GM04503 (cell line): ENCODE measurements around the gene CD101.

Source experiments
- DNase-seq: peaks from one replicate; pipeline ENCODE4 v3.0.0-alpha.2; 2012; ENCODE audit warnings: low read depth

CD101 gene

DNA sequence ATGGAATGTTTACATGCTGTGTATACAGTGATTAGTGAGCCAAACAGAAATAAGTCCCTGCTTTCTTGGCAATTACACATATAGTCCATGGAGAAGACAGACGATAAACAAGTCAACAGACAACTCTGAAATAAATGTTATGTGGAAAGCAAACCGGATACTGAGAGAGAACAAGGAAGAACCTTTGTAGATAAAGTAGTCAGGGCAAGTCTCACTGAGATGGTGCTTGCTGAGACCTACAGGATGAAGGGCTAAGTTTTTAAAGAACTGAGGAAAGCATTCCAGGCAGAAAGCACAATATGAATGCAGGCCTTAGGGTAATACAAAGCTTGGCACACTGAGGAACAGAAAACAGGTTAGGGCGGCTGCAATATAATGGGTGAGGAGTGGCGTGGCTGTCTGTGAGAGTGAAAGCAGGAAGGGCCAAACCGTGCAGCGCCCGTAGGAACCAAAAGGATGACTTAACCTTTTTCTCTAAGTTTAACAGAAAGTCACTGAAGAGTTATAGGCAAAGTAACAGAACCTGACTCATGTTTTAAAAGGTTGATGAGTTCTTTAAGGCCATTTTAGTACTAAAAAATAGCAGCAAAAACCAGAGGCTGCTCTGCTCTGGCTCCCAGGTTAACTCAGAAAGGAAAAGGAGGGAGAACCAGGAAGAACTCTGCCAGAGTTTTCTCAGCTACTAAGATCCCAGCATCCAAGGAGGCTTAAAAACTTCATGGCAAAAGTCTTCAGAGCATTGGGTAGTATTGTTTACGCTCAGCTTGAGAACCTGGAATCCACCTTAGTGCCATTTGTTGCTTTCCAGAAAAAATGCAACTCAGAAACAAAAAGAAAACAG, 49.9 kb downstream of the CD101 start:
- no peak for DNase-seq

DNA sequence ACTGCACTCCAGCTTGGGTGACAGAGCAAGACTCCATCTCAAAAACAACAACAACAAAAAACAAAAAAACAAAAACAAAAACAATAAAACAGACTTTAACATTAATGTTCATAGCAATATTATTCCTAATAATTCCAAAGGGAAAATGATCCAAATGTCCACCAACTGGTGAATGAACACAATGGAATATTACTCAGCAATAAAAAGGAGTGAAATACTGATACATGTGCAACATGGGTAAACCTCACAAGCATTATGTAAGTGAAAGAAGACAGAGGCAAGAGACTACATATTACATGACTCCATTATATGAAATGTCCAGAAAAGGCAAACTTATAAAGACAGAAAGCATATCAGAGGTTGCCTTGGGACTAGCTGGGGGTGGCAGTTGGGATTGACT, 52.5 kb downstream of the CD101 start:
- no peak for DNase-seq

- DNase-seq = no peak
Measured at GRCh38 chr1:117058810-117059209, 57.2 kb downstream of the CD101 start.

DNA sequence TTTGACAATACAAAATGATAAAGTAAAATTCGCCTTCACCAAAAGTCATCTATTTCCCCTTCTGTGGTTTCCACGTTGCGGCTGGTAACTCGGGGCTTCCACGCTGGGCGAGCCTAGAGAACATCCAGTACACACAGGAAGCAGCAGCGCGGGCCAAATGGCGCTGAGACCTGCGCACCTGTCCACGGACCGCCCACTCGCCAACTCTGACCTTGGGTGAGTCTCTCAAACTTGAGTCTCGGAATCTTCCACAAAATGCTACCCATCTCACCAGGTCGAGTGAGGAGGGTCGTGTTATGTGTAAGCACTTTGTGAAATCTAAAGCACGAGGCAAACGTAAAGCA, 57.7 kb downstream of the CD101 start:
- no peak for DNase-seq

DNA sequence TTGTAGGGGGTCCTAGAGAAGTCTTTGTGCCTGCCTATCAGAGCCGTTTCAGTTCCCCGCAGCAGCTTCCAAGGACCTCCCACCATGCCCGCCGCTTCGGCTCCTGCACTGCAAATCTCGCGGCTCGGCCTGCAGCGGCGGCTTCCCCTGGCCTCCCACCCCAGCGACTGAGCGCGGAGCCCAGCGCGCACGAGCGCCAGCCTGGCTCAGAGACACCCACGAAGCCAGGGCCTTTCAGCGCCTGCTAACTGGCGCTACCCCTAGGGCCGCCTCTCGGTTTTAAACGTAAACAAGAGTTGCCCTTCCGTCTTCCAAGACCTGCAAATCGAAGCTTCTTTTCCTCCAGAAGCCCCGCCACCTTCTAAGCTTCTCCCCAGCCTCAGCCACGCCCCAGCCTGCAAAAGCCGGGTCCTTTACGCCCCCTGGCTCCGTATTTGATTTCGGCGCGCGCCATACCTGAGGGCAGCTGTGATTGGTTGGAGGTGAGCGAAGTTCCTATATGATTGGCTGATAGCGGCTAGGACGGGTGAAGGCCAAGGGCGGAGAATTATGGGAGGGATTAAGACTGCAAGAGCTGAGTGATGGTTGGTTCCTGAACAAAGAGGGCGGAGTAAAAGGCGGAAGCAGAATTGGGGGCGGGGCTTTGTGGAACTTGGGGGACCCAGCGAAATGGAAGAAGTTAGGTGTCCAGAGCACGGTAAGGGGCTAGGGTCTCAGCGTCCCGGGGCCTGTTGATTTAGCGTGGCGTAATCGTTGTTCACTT, 58.3 kb downstream of the CD101 start, which contains the start of gene TTF2:
Gene TTF2, plus strand, starts transcription at position 649 of the 763 bp plus-strand sequence. Its CDS starts 21 bp downstream, at position 670.
- DNase-seq = peak; percentile 90

- DNase-seq = no peak
Measured at GRCh38 chr1:117060441-117061317, 59.1 kb downstream of the CD101 start.

DNA sequence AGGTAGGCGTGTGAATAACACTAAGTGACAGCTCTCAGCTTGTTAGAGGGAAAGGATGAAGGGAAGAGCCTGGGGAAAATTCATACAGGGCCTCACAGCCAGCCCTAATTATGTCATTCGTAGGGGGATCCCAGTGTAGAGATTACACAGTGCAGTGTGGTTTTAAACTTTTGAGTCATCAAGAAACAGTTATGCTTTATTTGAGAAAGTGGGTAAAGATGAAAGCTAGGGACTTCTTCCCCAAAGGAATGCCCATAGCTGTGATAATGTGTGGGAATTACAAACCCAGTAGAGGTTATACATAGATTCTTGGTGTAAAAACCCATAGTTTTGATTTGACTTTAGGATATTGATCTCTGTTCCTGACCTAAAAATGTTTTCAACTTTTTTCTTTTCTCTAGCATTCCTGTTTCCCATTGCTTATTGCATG, 60.4 kb downstream of the CD101 start:
- peak; percentile 29 for DNase-seq

DNA sequence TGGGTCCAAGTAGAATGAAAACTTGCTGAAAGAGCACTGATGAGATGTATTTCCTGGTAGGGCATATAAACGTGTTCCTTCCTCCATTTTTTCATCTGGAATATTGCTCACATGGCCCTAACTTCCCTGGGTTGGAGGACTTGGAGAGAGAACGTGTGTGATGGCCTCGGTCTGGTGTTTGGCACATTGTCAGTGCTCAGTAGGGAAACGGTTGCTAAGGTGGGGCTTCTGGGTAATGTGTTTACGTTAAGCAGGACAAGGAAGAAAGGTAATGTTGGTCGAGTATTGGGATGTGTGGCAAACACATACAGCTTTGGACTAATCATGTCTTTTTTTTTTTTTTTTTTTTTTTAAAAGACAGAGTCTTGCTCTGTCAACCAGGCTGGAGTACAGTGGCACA, 64.8 kb downstream of the CD101 start:
- DNase-seq = no peak

DNA sequence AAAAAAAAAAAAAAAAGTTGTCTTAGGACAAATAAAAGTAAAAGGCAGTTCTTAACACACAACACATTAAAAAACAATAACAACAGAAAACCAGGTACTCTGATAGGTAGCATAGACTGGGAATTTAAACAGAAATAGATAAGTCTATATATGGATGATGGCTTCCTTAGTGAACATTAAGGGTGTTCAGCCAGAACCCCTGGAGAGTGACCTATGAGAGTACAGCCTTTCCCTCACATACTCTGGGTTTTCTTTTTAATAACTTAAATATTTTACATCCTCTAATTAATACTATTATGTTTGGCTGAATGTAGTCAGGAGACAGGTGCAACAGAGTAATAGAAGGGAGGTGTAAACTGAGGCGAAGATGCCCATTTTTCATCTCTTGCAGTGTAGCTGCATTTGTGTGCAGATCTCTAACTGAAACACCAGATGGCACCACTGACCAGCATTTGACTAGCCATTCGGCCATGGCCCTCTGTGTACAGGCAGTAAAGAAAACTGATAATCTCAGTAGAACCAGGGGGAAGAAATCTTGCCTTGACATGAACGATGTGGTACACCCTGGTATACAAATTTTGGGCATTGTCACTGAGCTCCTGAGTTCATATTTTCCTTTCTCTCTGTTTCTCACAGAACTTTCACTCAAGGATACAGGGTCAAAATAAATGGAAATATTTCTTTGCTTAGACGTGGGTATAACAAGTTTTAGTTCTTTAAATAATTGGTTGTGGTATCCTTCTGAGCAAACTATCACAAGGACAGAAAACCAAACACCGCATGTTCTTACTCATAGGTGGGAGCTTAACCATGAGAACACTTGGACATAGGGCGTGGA, 66.2 kb downstream of the CD101 start:
- DNase-seq = no peak

DNA sequence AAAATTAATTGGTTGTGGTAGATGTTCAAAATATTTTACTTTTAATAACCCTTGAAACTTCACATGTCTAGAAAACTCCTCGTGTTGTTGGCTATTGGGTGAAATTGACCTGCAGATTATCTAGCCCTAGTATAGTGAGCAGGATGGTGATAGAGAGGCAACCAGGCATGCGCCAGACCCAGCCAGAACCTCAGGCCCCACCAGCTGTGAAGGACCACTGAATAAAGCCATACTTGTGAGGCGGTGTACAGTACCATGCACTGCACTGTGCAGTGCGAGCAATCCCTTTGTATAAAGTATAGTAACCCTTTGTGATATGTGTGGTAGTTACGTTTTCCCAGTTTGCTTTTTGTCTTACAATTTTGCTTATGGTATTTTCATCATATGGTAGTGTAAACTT, 67.0 kb downstream of the CD101 start:
- DNase-seq = no peak

DNA sequence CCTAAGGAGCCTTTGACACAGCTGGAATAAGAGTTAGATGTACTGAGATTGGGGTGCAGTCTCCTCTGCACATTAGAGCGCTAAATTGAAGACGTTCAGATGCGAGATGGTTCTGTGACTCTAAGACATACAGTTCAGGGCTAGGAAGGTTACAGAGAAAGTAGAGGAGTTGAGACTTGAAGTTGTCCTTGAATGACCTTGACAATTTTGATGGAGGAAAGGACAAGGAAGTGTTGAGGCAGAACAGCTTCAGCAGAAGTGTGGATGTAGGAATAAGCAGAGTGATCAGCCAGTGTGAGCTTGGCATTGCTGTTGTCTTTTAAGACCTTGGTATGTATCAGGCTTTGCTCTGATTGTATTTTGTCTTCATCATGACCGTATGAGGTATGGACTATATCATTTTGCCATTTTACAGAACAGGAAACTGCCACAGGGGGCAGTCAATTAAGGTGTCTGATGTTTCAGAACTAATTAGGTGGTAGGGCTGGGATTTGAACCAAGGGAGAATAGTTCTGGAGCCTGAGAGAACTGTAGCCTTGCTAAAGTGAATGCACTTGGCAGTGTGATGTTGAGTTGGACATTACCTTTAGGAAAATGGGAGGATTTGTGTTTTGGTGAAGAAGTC, 67.8 kb downstream of the CD101 start:
- no peak for DNase-seq

DNA sequence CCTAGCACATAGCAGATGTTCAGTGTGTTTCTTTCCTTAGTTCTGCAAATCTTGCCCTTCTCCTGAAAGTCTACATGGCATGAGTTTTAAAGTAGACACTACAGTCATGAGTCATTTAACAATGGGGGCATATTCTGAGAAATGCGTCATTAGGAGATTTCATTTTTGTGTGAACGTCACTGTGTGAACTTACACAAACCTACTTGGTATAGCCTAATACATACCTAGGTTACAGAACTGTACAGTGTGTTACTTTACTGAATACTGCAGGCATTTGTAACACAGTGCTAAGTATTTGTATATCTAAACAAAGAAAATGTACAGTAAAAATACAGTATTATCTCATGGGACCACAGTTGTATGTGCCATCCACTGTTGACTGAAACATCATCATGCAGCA, 68.6 kb downstream of the CD101 start:
- DNase-seq = no peak

- DNase-seq = no peak
Measured at GRCh38 chr1:117076648-117077047, 75.1 kb downstream of the CD101 start.

- no peak for DNase-seq
Measured at GRCh38 chr1:117077267-117077666, 75.7 kb downstream of the CD101 start.

DNA sequence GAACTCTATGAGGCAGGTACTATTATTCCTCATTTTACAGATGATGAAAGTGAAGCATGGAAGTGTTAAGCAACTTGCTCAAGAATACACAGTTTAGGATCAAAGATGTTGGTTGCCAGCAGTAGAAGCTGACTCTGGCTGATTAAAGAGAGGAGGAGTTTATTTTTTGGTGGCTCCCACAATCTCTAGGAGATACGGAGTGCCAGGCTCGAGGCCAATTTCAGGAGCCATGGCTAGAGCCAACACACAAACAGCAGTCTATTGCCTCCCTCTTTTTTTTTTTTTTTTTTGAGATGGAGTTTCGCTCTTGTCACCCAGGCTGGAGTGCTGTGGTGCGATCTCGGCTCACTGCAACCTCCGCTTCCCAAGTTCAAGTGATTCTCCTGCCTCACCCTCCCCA, 78.2 kb downstream of the CD101 start:
- DNase-seq = no peak

- no peak for DNase-seq
Measured at GRCh38 chr1:117084231-117084630, 82.7 kb downstream of the CD101 start.
